GM12873 (cell line): ENCODE results near the gene ITIH6.

Source experiments
- CTCF ChIP-seq: IDR thresholded peaks from 2 replicates; pipeline ENCODE4 v1.5.1; 2012; ENCODE audit warnings: low read depth, mild to moderate bottlenecking, moderate library complexity, low read length, control low read depth; ENCODE audit not compliant: insufficient read depth; ENCODE audit errors: missing control alignments

The ITIH6 gene

GRCh38 chrX:54811301-54811885, 13.3 kb upstream of the ITIH6 start:
- TF ChIP-seq CTCF: no peak

GRCh38 chrX:54810532-54810931, 12.5 kb upstream of the ITIH6 start:
- TF ChIP-seq CTCF: no peak

GRCh38 chrX:54808605-54809483, 10.8 kb upstream of the ITIH6 start:
- no peak for TF ChIP-seq CTCF

- no peak for TF ChIP-seq CTCF
Measured at GRCh38 chrX:54808109-54808604, 10.1 kb upstream of the ITIH6 start.

- no peak for TF ChIP-seq CTCF
Measured at GRCh38 chrX:54807524-54808108, 9.6 kb upstream of the ITIH6 start, which contains the start of gene MAGED2. Gene MAGED2 (plus strand): TSS chrX:54807745. CDS start chrX:54809332, 1,587 bp downstream.

- TF ChIP-seq CTCF: no peak
Measured at GRCh38 chrX:54799046-54799445, 991 bp upstream of the ITIH6 start.

GRCh38 chrX:54794795-54795194, 3.3 kb downstream of the ITIH6 start:
- TF ChIP-seq CTCF: no peak
